T-helper 2 cell treated with Interferon-gamma antibody and Interleukin-4, amounts not matched to agents 5 μg/mL and 100 μg/mL, for 36 hours (primary cell): ENCODE results near the gene ENKD1.

Experiments used
- DNase-seq: peaks from one replicate; pipeline ENCODE4 v3.0.0; 2021; ENCODE audit warnings: low spot score
- H3K27ac Mint-ChIP-seq: one replicate; pipeline ENCODE4 v1.8.0; 2021; ENCODE audit warnings: mild to moderate bottlenecking, mixed read lengths
- H3K27me3 Mint-ChIP-seq: one replicate; pipeline ENCODE4 v1.8.0; 2021; ENCODE audit warnings: low read depth, mixed read lengths
- H3K36me3 Mint-ChIP-seq: one replicate; pipeline ENCODE4 v1.8.0; 2021; ENCODE audit warnings: low read depth, mixed read lengths
- H3K4me1 Mint-ChIP-seq: one replicate; pipeline ENCODE4 v1.8.0; 2021; ENCODE audit warnings: low read depth, mixed read lengths
- H3K4me3 Mint-ChIP-seq: one replicate; pipeline ENCODE4 v1.8.0; 2022; ENCODE audit warnings: mild to moderate bottlenecking, moderate library complexity, mixed read lengths
- H3K9me3 Mint-ChIP-seq: one replicate; pipeline ENCODE4 v1.8.0; 2021; ENCODE audit warnings: mixed read lengths

Gene ENKD1

GRCh38 chr16:67674851-67675578 lies 8.5 kb upstream of the ENKD1 start:
- Mint-ChIP-seq H3K9me3 (no peaks in the 10 kb centered on the region), H3K27me3 (no peaks in the 10 kb centered on the region), H3K4me1 (no peaks in the 10 kb centered on the region), H3K36me3 (no peaks in the 10 kb centered on the region), H3K27ac (no peak overlapping the region), H3K4me3 (no peak overlapping the region)
- DNase-seq: no peak

- Mint-ChIP-seq H3K36me3 (no peaks in the 10 kb centered on the region), H3K27ac (no peak overlapping the region), H3K9me3 (no peaks in the 10 kb centered on the region), H3K27me3 (no peaks in the 10 kb centered on the region), H3K4me3 (no peak overlapping the region), H3K4me1 (no peaks in the 10 kb centered on the region)
- no peak for DNase-seq
Measured at GRCh38 chr16:67673712-67674580, 7.4 kb upstream of the ENKD1 start.

GRCh38 chr16:67672739-67673662 lies 6.5 kb upstream of the ENKD1 start:
- no peak for DNase-seq
- H3K36me3 Mint-ChIP-seq: no peaks in the 10 kb centered on the region
- no peaks in the 10 kb centered on the region for H3K9me3 Mint-ChIP-seq
- no peak overlapping the region for H3K27ac Mint-ChIP-seq
- H3K27me3 Mint-ChIP-seq: no peaks in the 10 kb centered on the region
- H3K4me1 Mint-ChIP-seq: peaks cover under 1% of the 10 kb centered on the region
- no peak overlapping the region for H3K4me3 Mint-ChIP-seq

- Mint-ChIP-seq H3K27ac (no peak overlapping the region), H3K4me3 (no peak overlapping the region)
Measured at GRCh38 chr16:67672306-67672705, 5.8 kb upstream of the ENKD1 start.

GRCh38 chr16:67669499-67670101 lies 3.0 kb upstream of the ENKD1 start:
- H3K27ac Mint-ChIP-seq: no peak overlapping the region
- H3K9me3 Mint-ChIP-seq: no peaks in the 10 kb centered on the region
- DNase-seq: no peak
- H3K27me3 Mint-ChIP-seq: no peaks in the 10 kb centered on the region
- H3K4me1 Mint-ChIP-seq: peaks cover 7% of the 10 kb centered on the region
- no peaks in the 10 kb centered on the region for H3K36me3 Mint-ChIP-seq
- no peak overlapping the region for H3K4me3 Mint-ChIP-seq

More at GRCh38 chr16:67672306-67672705, 5.8 kb upstream of the ENKD1 start:
- DNase-seq: no peak
- H3K9me3 Mint-ChIP-seq: no peaks in the 10 kb centered on the region
- H3K36me3 Mint-ChIP-seq: no peaks in the 10 kb centered on the region
- H3K4me1 Mint-ChIP-seq: peaks cover 2% of the 10 kb centered on the region
- no peaks in the 10 kb centered on the region for H3K27me3 Mint-ChIP-seq

- Mint-ChIP-seq H3K27me3 (no peaks in the 10 kb centered on the region), H3K4me3 (no peak overlapping the region), H3K9me3 (no peaks in the 10 kb centered on the region), H3K4me1 (peaks cover 7% of the 10 kb centered on the region), H3K36me3 (no peaks in the 10 kb centered on the region), H3K27ac (no peak overlapping the region)
- no peak for DNase-seq
Measured at GRCh38 chr16:67668495-67669157, 2.1 kb upstream of the ENKD1 start.

- peak overlapping the region; percentile 39 for H3K27ac Mint-ChIP-seq
- H3K27me3 Mint-ChIP-seq: no peaks in the 10 kb centered on the region
- peak overlapping the region; percentile 86 for H3K4me3 Mint-ChIP-seq
- peaks cover 7% of the 10 kb centered on the region for H3K4me1 Mint-ChIP-seq
- H3K9me3 Mint-ChIP-seq: no peaks in the 10 kb centered on the region
- DNase-seq: peak; percentile 79
- H3K36me3 Mint-ChIP-seq: no peaks in the 10 kb centered on the region
Measured at GRCh38 chr16:67667817-67668494, 1.4 kb upstream of the ENKD1 start.

GRCh38 chr16:67667453-67667816 lies 885 bp upstream of the ENKD1 start:
- Mint-ChIP-seq H3K4me1 (peaks cover 7% of the 10 kb centered on the region), H3K9me3 (no peaks in the 10 kb centered on the region), H3K36me3 (no peaks in the 10 kb centered on the region), H3K4me3 (peak overlapping the region; percentile 86), H3K27me3 (no peaks in the 10 kb centered on the region), H3K27ac (no peak overlapping the region)
- no peak for DNase-seq

- Mint-ChIP-seq H3K9me3 (no peaks in the 10 kb centered on the region), H3K27me3 (no peaks in the 10 kb centered on the region)
Measured at GRCh38 chr16:67666032-67666551, 458 bp downstream of the ENKD1 start.

GRCh38 chr16:67665598-67665997 lies 952 bp downstream of the ENKD1 start:
- Mint-ChIP-seq H3K36me3 (no peaks in the 10 kb centered on the region), H3K4me1 (peaks cover 7% of the 10 kb centered on the region), H3K27me3 (no peaks in the 10 kb centered on the region), H3K4me3 (peak overlapping the region; percentile 67), H3K27ac (no peak overlapping the region), H3K9me3 (no peaks in the 10 kb centered on the region)
- DNase-seq: no peak

More at GRCh38 chr16:67666032-67666551, 458 bp downstream of the ENKD1 start:
- Mint-ChIP-seq H3K36me3 (no peaks in the 10 kb centered on the region), H3K4me1 (peaks cover 7% of the 10 kb centered on the region), H3K27ac (no peak overlapping the region), H3K4me3 (peak overlapping the region; percentile 67)
- DNase-seq: no peak

- Mint-ChIP-seq H3K27ac (no peak overlapping the region), H3K27me3 (no peaks in the 10 kb centered on the region), H3K4me3 (no peak overlapping the region), H3K36me3 (no peaks in the 10 kb centered on the region), H3K9me3 (no peaks in the 10 kb centered on the region), H3K4me1 (peaks cover 7% of the 10 kb centered on the region)
- no peak for DNase-seq
Measured at GRCh38 chr16:67664871-67665270, 1.7 kb downstream of the ENKD1 start.

GRCh38 chr16:67664258-67664657 lies 2.3 kb downstream of the ENKD1 start:
- Mint-ChIP-seq H3K9me3 (no peaks in the 10 kb centered on the region), H3K27ac (no peak overlapping the region), H3K27me3 (no peaks in the 10 kb centered on the region), H3K36me3 (peaks cover under 1% of the 10 kb centered on the region), H3K4me1 (peaks cover 7% of the 10 kb centered on the region), H3K4me3 (no peak overlapping the region)
- no peak for DNase-seq
